GM21390 (cell line): ENCODE results near the gene RPL19.
"Not testable (repeated sequence)": the region's sequence is repeated elsewhere in the genome, so short reads cannot be mapped to it uniquely, and the experiment has no call there.

Experiments used
- ATAC-seq: cut with Tn5 transposase; IDR thresholded peaks from one replicate; pipeline ENCODE4 v1.9.1; 2021; ENCODE audit not compliant: unreplicated experiment

Gene RPL19

GRCh38 chr17:39244016-39244599 is 44.0 kb downstream of the RPL19 start:
- ATAC-seq, result no peak

- no peak for ATAC-seq
Measured at GRCh38 chr17:39244600-39245570, 44.8 kb downstream of the RPL19 start.

GRCh38 chr17:39246274-39246673 is 46.2 kb downstream of the RPL19 start:
- no peak for ATAC-seq

GRCh38 chr17:39250076-39250475 is 50.0 kb downstream of the RPL19 start:
- not testable (repeated sequence) for ATAC-seq

- ATAC-seq, result no peak
Measured at GRCh38 chr17:39251997-39252396, 51.9 kb downstream of the RPL19 start.

GRCh38 chr17:39252788-39253460 is 52.8 kb downstream of the RPL19 start:
- no peak for ATAC-seq
